Measurements from ENCODE around the gene CHCHD5. TPM values are rescaled to one million over a fixed set of nuclear protein-coding genes. Genes with fewer than 3 reads are reported as not detected.
A peak's percentile ranks its signal among the peaks of the same experiment; 100 is the strongest.

Gene CHCHD5
- total and polyA plus RNA-seq, 2 of the 8 experiments (the other 6 are each of a cell fraction or from before 2014, with no cell fraction given) = 27.2 to 71.5 TPM

GRCh38 chr2:112584891-112585250, 462 bp downstream of the CHCHD5 start:
- ChIA-PET CTCF (ENCODE audit: partially characterized antibody) (interaction anchor here (0.5 to 4.0 kb wide), 9 partner anchors 9 to 554 kb away, joined by 3 to 17 read pairs (median 3); partner anchors contain the start of gene SLC20A1), POLR2A (ENCODE audit: partially characterized antibody) (interaction anchor here (0.8 to 1.2 kb wide), 5 partner anchors 8 to 142 kb away, joined by 3 to 4 read pairs (median 3); no protein-coding TSS in a partner anchor)
- FAIRE-seq (no peak), DNase-seq (ENCODE audit: low read depth in 1 of 2, low spot score in 2 of 2) (no peak)
- Histone ChIP-seq H3K9ac (replicated peaks in 1 of 4; ENCODE audit: extremely low read depth in 1 of 4, low read depth in 3 of 4, low read length in 3 of 4) (peak overlapping the region; percentile 65 to 95 (median 86)), H3K9me3 (ENCODE audit: insufficient read depth in 2 of 2, low read depth in 1 of 2, low read length in 1 of 2) (no peaks in the 10 kb centered on the region), H3K23ac (ENCODE audit: insufficient read length) (no peak overlapping the region), H3K79me1 (ENCODE audit: low read depth, low read length) (no peaks in the 10 kb centered on the region), H3K14ac (ENCODE audit: insufficient read length) (no peak overlapping the region), H4K8ac (ENCODE audit: extremely low read depth, insufficient read depth, low read length) (peak overlapping the region; percentile 93; the same call in 1 of the 2 replicates), H2BK12ac (ENCODE audit: low read depth, low read length) (peak overlapping the region; percentile 9; the same call in 1 of the 2 replicates), H3K4me3 (ENCODE audit: extremely low read depth in 1 of 4, insufficient read depth in 2 of 4, low read depth in 3 of 4, low read length in 4 of 4) (peak overlapping the region; percentile 82 to 93 (median 88)), H2AFZ (ENCODE audit: low read length) (peak overlapping the region; percentile 54; the same call in 1 of the 2 replicates), H3K23me2 (ENCODE audit: low read depth, low read length) (peaks cover 9% of the 10 kb centered on the region; the same call in 1 of the 2 replicates), H2AK5ac (ENCODE audit: low read depth, low read length) (no peak overlapping the region), H4K5ac (ENCODE audit: insufficient read length, low read depth, low read length) (no peak overlapping the region), H3K56ac (replicated peaks; ENCODE audit: insufficient read length, low read depth, low read length) (no peak overlapping the region), H3K36me3 (ENCODE audit: control insufficient read depth in 2 of 4, insufficient read depth in 4 of 4, low read length in 3 of 4) (peaks cover 0 to 8% (median 2%) of the 10 kb centered on the region in 4 experiments; a peak in 5 of 8 replicates), H3K4ac (replicated peaks; ENCODE audit: insufficient read length, low read depth, low read length) (no peak overlapping the region), H2BK20ac (ENCODE audit: low read length) (no peak overlapping the region), H3K4me1 (replicated peaks in 1 of 4; ENCODE audit: control insufficient read depth in 3 of 4, insufficient read depth in 4 of 4, low read length in 3 of 4) (peaks cover 0 to 4% (median 2%) of the 10 kb centered on the region in 4 experiments; a peak in 4 of 7 replicates), H2BK120ac (replicated peaks; ENCODE audit: low read depth, low read length) (no peak overlapping the region), H3K4me2 (ENCODE audit: insufficient read depth in 1 of 2, low read depth in 2 of 2, low read length in 2 of 2) (peak overlapping the region; percentile 72 to 80), H2BK15ac (ENCODE audit: low read length) (no peak overlapping the region), H4K91ac (replicated peaks; ENCODE audit: insufficient read length, low read length) (no peak overlapping the region), H3K79me2 (ENCODE audit: control insufficient read depth in 1 of 2, insufficient read depth in 2 of 2, low read length in 2 of 2) (no peaks in the 10 kb centered on the region), H2BK5ac (ENCODE audit: low read depth, low read length) (peak overlapping the region; percentile 99), H3K27ac (ENCODE audit: low read depth, low read length) (peak overlapping the region; percentile 96; the same call in 1 of the 2 replicates), H3K27me3 (replicated peaks in 1 of 4; ENCODE audit: control insufficient read depth in 3 of 4, extremely low read depth in 1 of 4, insufficient read depth in 3 of 4, low read length in 3 of 4) (no peaks in the 10 kb centered on the region), H4K20me1 (replicated peaks in 1 of 2; ENCODE audit: control insufficient read depth in 1 of 2, insufficient read depth in 2 of 2, low read length in 2 of 2) (no peaks in the 10 kb centered on the region), H3K18ac (ENCODE audit: extremely low read depth, low read length) (peak overlapping the region; percentile 100)
- TF ChIP-seq KDM5A (IDR thresholded peaks at IDR 0.05; ENCODE audit: low read length) (no peak), MAFK (IDR thresholded peaks at IDR 0.05; ENCODE audit: low read depth, low read length) (no peak), EGR1 (IDR thresholded peaks at IDR 0.05; ENCODE audit: borderline replicate concordance, low read depth, low read length) (no peak), JUN (IDR thresholded peaks at IDR 0.05; ENCODE audit: low read depth, low read length) (no peak), SIN3A (conservative IDR thresholded peaks at IDR 0.05 in 1 of 2, IDR thresholded peaks at IDR 0.05 in 1 of 2; ENCODE audit: low read depth in 1 of 2, low read length in 2 of 2) (no peak), SIRT6 (IDR thresholded peaks at IDR 0.05; ENCODE audit: low read length) (no peak), EP300 (IDR thresholded peaks at IDR 0.05; ENCODE audit: borderline replicate concordance in 1 of 2, low read depth in 2 of 2, low read length in 2 of 2) (no peak), NANOG (IDR thresholded peaks at IDR 0.05; ENCODE audit: insufficient read depth, low read depth, low read length, poor library complexity, severe bottlenecking) (no peak)
- 51% methylated on average over 3 of the region's 3 CpGs; no CpG with 5 or more reads in 1 of the 2 experiments for WGBS, 2 experiments (ENCODE audit: extremely low coverage in 1 of 2, insufficient coverage in 1 of 2, insufficient read length in 1 of 2, insufficient replicate concordance in 2 of 2, low coverage in 1 of 2, low lambda C conversion rate in 2 of 2, missing lambda C conversion rate in 1 of 2)

Data from H1 (cell line).